Lung (tissue), 12 donors: ENCODE measurements around the gene POLR3H. TPM values are rescaled to one million over a fixed set of nuclear protein-coding genes. Genes with fewer than 3 reads are reported as not detected.
A peak's percentile ranks its signal among the peaks of the same experiment; 100 is the strongest.

Source experiments
- ATAC-seq: fragments of 200-7000 bp; cut with Tn5 transposase; one replicate; pipeline ENCODE4 v1.9.1; 2020; ENCODE audit warnings: moderate number of reproducible peaks; ENCODE audit not compliant: insufficient read depth, low FRiP score
- DNase-seq, 3 donors: peaks; one replicate each; pipeline ENCODE4 v3.0.0-alpha.2; 2013 to 2017
- H3K27ac ChIP-seq, 2 donors: one replicate each; pipeline ENCODE4 v1.5.1; 2013; ENCODE audit warnings: mild to moderate bottlenecking in 2 of 2, moderate library complexity in 2 of 2, control low read depth in 1 of 2, inconsistent platforms in 1 of 2, low read depth in 1 of 2, low read length in 1 of 2
- H3K27me3 ChIP-seq, 3 donors: one replicate each; pipeline ENCODE4 v1.5.1; 2013; ENCODE audit warnings: low read length in 2 of 3; ENCODE audit not compliant: control insufficient read depth in 3 of 3, insufficient read depth in 3 of 3
- H3K36me3 ChIP-seq, 4 donors: one replicate each; pipeline ENCODE4 v1.5.1; 2013; ENCODE audit warnings: low read length in 4 of 4, mild to moderate bottlenecking in 1 of 4, moderate library complexity in 1 of 4; ENCODE audit not compliant: control insufficient read depth in 4 of 4, insufficient read depth in 4 of 4
- H3K4me1 ChIP-seq, 5 donors: one replicate each; pipeline ENCODE4 v1.5.1; 2013; ENCODE audit warnings: low read length in 5 of 5, mild to moderate bottlenecking in 2 of 5, moderate library complexity in 1 of 5; ENCODE audit not compliant: control insufficient read depth in 5 of 5, insufficient read depth in 5 of 5
- H3K4me3 ChIP-seq: one replicate; pipeline ENCODE4 v1.5.1; 2013; ENCODE audit warnings: mild to moderate bottlenecking, control low read depth, moderate library complexity
- H3K9ac ChIP-seq, 2 donors: one replicate each; pipeline ENCODE4 v1.5.1; 2013; ENCODE audit warnings: low read length in 2 of 2, control low read depth in 1 of 2; ENCODE audit not compliant: insufficient read depth in 1 of 2
- H3K9me3 ChIP-seq, 4 donors: one replicate each; pipeline ENCODE4 v1.5.1; 2013; ENCODE audit warnings: low read length in 3 of 4, mild to moderate bottlenecking in 1 of 4, moderate library complexity in 1 of 4; ENCODE audit not compliant: control insufficient read depth in 4 of 4, insufficient read depth in 3 of 4
- CTCF ChIP-seq: IDR thresholded peaks from 2 replicates; pipeline ENCODE4 v1.5.1; 2012; ENCODE audit warnings: mild to moderate bottlenecking; ENCODE audit errors: control extremely low read depth, extremely low read depth
- WGBS, 2 donors: extraction: QIAGEN DNeasy Blood & Tissue Kit; methylation state at CpG; one replicate each; pipeline ENCODE4 v1.1.7; 2013; 5-methylcytosine and 5-hydroxymethylcytosine counted together
- polyA plus RNA-seq, 2 donors: library from polyadenylated mRNA; stranded (reverse); fragments of 200-250 nt; gene quantifications; one replicate each; pipeline ENCODE4 v1.2.1, GENCODE V29; 2013
- total RNA-seq, 2 donors: library from RNA; depleted of rRNA in 1 of 2; stranded (reverse); fragments of >200 nt in 1 of 2; gene quantifications; one replicate each; pipeline ENCODE4 v1.2.1, GENCODE V29; 2014 to 2021
- donor health status: control.
- donor health status: control.
- donor health status: Bipolar disorder and iron deficiency.
- donor health status: healthy.
- donor health status: DM: yes; HTN: yes; CAD: no.

POLR3H gene
- total and polyA plus RNA-seq, 4 donors: 12.1 to 65.9 (median 39.8) TPM

GRCh38 chr22:41480397-41480735 lies 63.9 kb downstream of the POLR3H start:
- Histone ChIP-seq H3K4me3 (no peak overlapping the region), H3K9me3 (no peaks in the 10 kb centered on the region), H3K27ac (peak overlapping the region; percentile 66 to 86), H3K4me1 (peaks cover 0 to 24% (median 6%) of the 10 kb centered on the region in 5 donors), H3K36me3 (peaks cover 0 to 2% (median 0%) of the 10 kb centered on the region in 4 donors), H3K27me3 (no peaks in the 10 kb centered on the region), H3K9ac (no peak overlapping the region)
- TF ChIP-seq CTCF: no peak
- no peak for ATAC-seq
- DNase-seq: peak in 2 of 3 donors; percentile 16 to 35
- WGBS, 2 donors: 76 to 81% methylated on average over 7 of the region's 7 CpGs

DNA sequence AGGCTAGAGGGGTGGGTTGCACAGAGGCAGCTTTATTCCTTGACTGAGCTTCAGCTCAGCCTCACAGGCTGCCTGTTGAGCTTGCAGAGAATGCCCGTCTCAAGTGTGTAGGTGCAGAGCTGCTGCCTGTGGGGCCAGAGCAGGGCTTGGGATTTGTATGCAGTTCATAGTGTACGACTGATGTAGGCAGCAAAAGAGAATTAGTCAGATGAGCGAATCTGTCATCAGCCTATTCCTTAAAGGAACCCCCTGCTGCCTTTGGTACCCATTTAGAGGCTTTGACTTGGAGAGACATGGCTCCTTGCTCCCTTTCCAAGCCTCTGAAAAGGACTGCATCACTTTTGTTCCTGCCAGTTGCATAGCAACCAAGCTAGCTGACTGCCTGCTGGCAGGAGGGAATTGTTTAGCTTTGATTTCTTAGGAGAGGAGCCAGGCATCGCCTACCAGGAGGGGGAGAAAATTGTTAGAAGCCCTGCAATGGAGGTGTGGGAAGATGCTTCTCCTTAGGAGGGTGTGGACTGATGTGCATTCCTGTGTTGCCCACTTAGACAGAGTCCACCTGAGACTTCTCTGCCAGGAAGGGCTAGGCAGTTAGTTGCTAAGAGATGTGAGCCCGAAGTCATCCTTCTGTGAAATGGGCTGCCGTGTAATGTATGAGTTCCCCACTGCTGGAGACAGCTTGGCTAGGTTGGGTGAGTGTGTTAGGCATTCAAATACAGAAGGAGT lies 64.4 kb downstream of the POLR3H start:
- peak in 2 of 3 donors; percentile 11 to 13 for DNase-seq
- peak overlapping the region; percentile 66 to 86 for H3K27ac ChIP-seq
- peaks cover 0 to 2% (median 0%) of the 10 kb centered on the region in 4 donors for H3K36me3 ChIP-seq
- H3K4me1 ChIP-seq: peaks cover 0 to 24% (median 6%) of the 10 kb centered on the region in 5 donors
- ATAC-seq: no peak
- H3K4me3 ChIP-seq: no peak overlapping the region
- 77 to 86% methylated on average over 6 of the region's 6 CpGs for WGBS, 2 donors
- no peaks in the 10 kb centered on the region for H3K27me3 ChIP-seq
- H3K9me3 ChIP-seq: no peaks in the 10 kb centered on the region
- H3K9ac ChIP-seq: no peak overlapping the region
- TF ChIP-seq CTCF: no peak

- ATAC-seq (peak; percentile 70), DNase-seq (no peak)
- peak overlapping the region; percentile 77 to 86 for H3K27ac ChIP-seq
- H3K4me1 ChIP-seq: peaks cover 0 to 24% (median 6%) of the 10 kb centered on the region in 5 donors
- H3K36me3 ChIP-seq: peaks cover 0 to 2% (median 0%) of the 10 kb centered on the region in 4 donors
- no peak overlapping the region for H3K9ac ChIP-seq
- no peaks in the 10 kb centered on the region for H3K9me3 ChIP-seq
- no peak overlapping the region for H3K4me3 ChIP-seq
- no peak for TF ChIP-seq CTCF
- 59% methylated on average over 6 to 7 of the region's 7 CpGs for WGBS, 2 donors
- no peaks in the 10 kb centered on the region for H3K27me3 ChIP-seq
These were observed 65.3 kb downstream of the POLR3H start for GRCh38 chr22:41478891-41479521.
